GM12801 (cell line): ENCODE measurements around the gene CDK19.

ENCODE experiments used
- CTCF ChIP-seq: IDR thresholded peaks from one replicate; pipeline ENCODE4 v1.5.1; 2011; ENCODE audit warnings: control low read depth; ENCODE audit not compliant: insufficient read length; ENCODE audit errors: extremely low read depth

Gene CDK19

GRCh38 chr6:110614586-110614985 lies 200.7 kb downstream of the CDK19 start:
- TF ChIP-seq CTCF = no peak

GRCh38 chr6:110614106-110614505 lies 201.2 kb downstream of the CDK19 start:
- TF ChIP-seq CTCF = no peak

- no peak for TF ChIP-seq CTCF
Observed at GRCh38 chr6:110613356-110613755, 201.9 kb downstream of the CDK19 start.

GRCh38 chr6:110612298-110612697 lies 203.0 kb downstream of the CDK19 start:
- no peak for TF ChIP-seq CTCF

GRCh38 chr6:110609101-110609500 lies 206.2 kb downstream of the CDK19 start:
- TF ChIP-seq CTCF = no peak

- no peak for TF ChIP-seq CTCF
Observed at GRCh38 chr6:110608151-110608550, 207.1 kb downstream of the CDK19 start.

- TF ChIP-seq CTCF = no peak
Observed at GRCh38 chr6:110606151-110606550, 209.1 kb downstream of the CDK19 start.

GRCh38 chr6:110597761-110598160 lies 217.5 kb downstream of the CDK19 start:
- TF ChIP-seq CTCF = no peak
